HCT116 (cell line): ENCODE results near the gene TNC. TPM values are rescaled to one million over a fixed set of nuclear protein-coding genes. Genes with fewer than 3 reads are reported as not detected.

Experiments used
- ATAC-seq: fragments of 200-7000 bp; cut with Tn5 transposase; 2 replicates; pipeline ENCODE4 v1.9.1; 2020; ENCODE audit warnings: mild to moderate bottlenecking, moderate library complexity
- BruUV-seq: library from RNA; stranded (reverse); fragments of 400-500 nt; replicated peaks from 2 replicates; lab custom pipeline; 2021; lab: Mats Ljungman, UMichigan
- CTCF ChIA-PET: fragments of 300-600 bp; sonication (Branson Sonifier 250); formaldehyde crosslinking; loops from one replicate; lab custom pipeline; 2021; ENCODE audit warnings: antibody characterized with exemption; lab: Charles Lee
- POLR2A ChIA-PET: fragments of 300-600, 350-600 bp; sonication (Branson Sonifier 250); formaldehyde crosslinking; loops from one replicate; lab custom pipeline; 2021; ENCODE audit warnings: antibody characterized with exemption; lab: Charles Lee
- RAD21 ChIA-PET, 2 experiments: fragments of 300-600 bp; sonication (Branson Sonifier 250); formaldehyde crosslinking; loops; one replicate each; lab custom pipeline; 2023; ENCODE audit warnings: low total read pairs in 2 of 2; ENCODE audit not compliant: uncharacterized antibody in 2 of 2, unreplicated experiment in 2 of 2, low non-redundant PET in 1 of 2; lab: Charles Lee
- DNase-seq: peaks from one replicate; pipeline ENCODE4 v3.0.0-alpha.2; 2010; ENCODE audit warnings: low read depth, low spot score
- H2AFZ ChIP-seq: fragments of 200-600 bp; shearing (Covaris generic), sonication (generic); 2 replicates; pipeline ENCODE4 v1.6.1; 2017; ENCODE audit warnings: low read depth, mixed run types, mixed read lengths, antibody characterized with exemption, low read length; ENCODE audit not compliant: poor library complexity, severe bottlenecking
- H3K27ac ChIP-seq: 2 replicates; pipeline ENCODE4 v1.5.1; 2012; ENCODE audit warnings: low read depth, low read length
- H3K27me3 ChIP-seq: fragments of 200-600 bp; sonication (generic); 2 replicates; pipeline ENCODE4 v1.6.1; 2016; ENCODE audit warnings: mixed run types, low read length, mixed read lengths; ENCODE audit not compliant: insufficient read depth
- H3K36me3 ChIP-seq, 2 experiments: fragments of 200-500 bp in 1 of 2; fragments of 200-600 bp in 1 of 2; sonication (Bioruptor generic) in 1 of 2; sonication (generic) in 1 of 2; 2 replicates each; pipeline versions ENCODE4 v1.5.1 to v1.6.1; 2014 to 2016; ENCODE audit warnings: low read length in 2 of 2, inconsistent platforms in 1 of 2, mixed read lengths in 1 of 2, mixed run types in 1 of 2; ENCODE audit not compliant: insufficient read depth in 2 of 2, control insufficient read depth in 1 of 2
- H3K4me1 ChIP-seq, 2 experiments: fragments of 200-600 bp in 1 of 2; sonication (generic) in 1 of 2; 2 replicates each; pipeline versions ENCODE4 v1.5.1 to v1.6.1; 2012 to 2017; ENCODE audit warnings: low read length in 2 of 2, inconsistent platforms in 1 of 2, mild to moderate bottlenecking in 1 of 2, mixed read lengths in 1 of 2, mixed run types in 1 of 2, moderate library complexity in 1 of 2; ENCODE audit not compliant: insufficient read depth in 2 of 2, control insufficient read depth in 1 of 2
- H3K4me2 ChIP-seq: fragments of 200-600 bp; sonication (generic); 2 replicates; pipeline ENCODE4 v1.6.1; 2017; ENCODE audit warnings: mixed run types, low read length, mixed read lengths
- H3K4me3 ChIP-seq, 2 experiments: fragments of 200-600 bp in 1 of 2; sonication (generic) in 1 of 2; replicated peaks in 1 of 2; 2 replicates each; pipeline ENCODE4 v1.5.1; 2011 to 2016; ENCODE audit warnings: low read length in 2 of 2, control low read depth in 1 of 2, low read depth in 1 of 2, mild to moderate bottlenecking in 1 of 2, mixed read lengths in 1 of 2, mixed run types in 1 of 2
- H3K79me2 ChIP-seq: fragments of 200-600 bp; sonication (generic); 2 replicates; pipeline ENCODE4 v1.6.1; 2017; ENCODE audit warnings: mild to moderate bottlenecking, mixed run types, low read length, moderate library complexity, mixed read lengths; ENCODE audit not compliant: insufficient read depth
- H3K9ac ChIP-seq: fragments of 200-600 bp; sonication (generic); 2 replicates; pipeline ENCODE4 v1.6.1; 2016; ENCODE audit warnings: low read length, mixed read lengths
- H3K9me2 ChIP-seq: fragments of 200-600 bp; sonication (generic), shearing (Covaris generic); 2 replicates; pipeline ENCODE4 v1.6.1; 2017; ENCODE audit warnings: mixed run types, mild to moderate bottlenecking, moderate library complexity; ENCODE audit not compliant: insufficient read depth
- H3K9me3 ChIP-seq, 2 experiments: fragments of 200-500 bp in 1 of 2; fragments of 200-600 bp in 1 of 2; sonication (Bioruptor generic) in 1 of 2; sonication (generic) in 1 of 2; 2 replicates each; pipeline ENCODE4 v1.6.1; 2014 to 2017; ENCODE audit warnings: low read length in 2 of 2, mixed read lengths in 2 of 2, inconsistent platforms in 1 of 2, low read depth in 1 of 2, mild to moderate bottlenecking in 1 of 2, mixed run types in 1 of 2, moderate library complexity in 1 of 2; ENCODE audit not compliant: control insufficient read depth in 1 of 2, insufficient read depth in 1 of 2
- H4K20me1 ChIP-seq: fragments of 200-600 bp; sonication (generic), shearing (Covaris generic); 2 replicates; pipeline ENCODE4 v1.6.1; 2017; ENCODE audit warnings: mixed run types, mild to moderate bottlenecking, moderate library complexity; ENCODE audit not compliant: insufficient read depth
- ATF3 ChIP-seq: IDR thresholded peaks from 2 replicates; pipeline ENCODE4 v1.6.1; 2012
- CBX3 ChIP-seq: IDR thresholded peaks from 2 replicates; pipeline ENCODE4 v1.6.1; 2012; ENCODE audit warnings: low read depth
- CEBPB ChIP-seq: IDR thresholded peaks from 2 replicates; pipeline ENCODE4 v1.6.1; 2012; ENCODE audit warnings: low read depth
- CTCF ChIP-seq, 3 experiments: fragments of 200-600 bp in 1 of 3; sonication (generic) in 1 of 3; IDR thresholded peaks in 2 of 3; conservative IDR thresholded peaks in 1 of 3; 2 replicates each; pipeline ENCODE4 v1.5.1; 2012 to 2017; ENCODE audit warnings: low read depth in 2 of 3, low read length in 2 of 3, antibody characterized with exemption in 1 of 3, borderline replicate concordance in 1 of 3, control low read depth in 1 of 3, mild to moderate bottlenecking in 1 of 3, mixed read lengths in 1 of 3, mixed run types in 1 of 3, moderate library complexity in 1 of 3; ENCODE audit not compliant: insufficient read depth in 1 of 3
- EGR1 ChIP-seq: IDR thresholded peaks from 2 replicates; pipeline ENCODE4 v1.6.1; 2012; ENCODE audit warnings: low read depth
- ELF1 ChIP-seq: IDR thresholded peaks from 2 replicates; pipeline ENCODE4 v1.6.1; 2012; ENCODE audit warnings: low read depth, borderline replicate concordance
- EZH2 ChIP-seq: fragments of 200-600 bp; sonication (generic); IDR thresholded peaks from 2 replicates; pipeline ENCODE4 v1.6.1; 2017; ENCODE audit warnings: antibody characterized with exemption, mixed run types
- FOSL1 ChIP-seq: IDR thresholded peaks from 2 replicates; pipeline ENCODE4 v1.6.1; 2012; ENCODE audit warnings: low read depth
- MAX ChIP-seq: IDR thresholded peaks from 2 replicates; pipeline ENCODE4 v1.6.1; 2012
- POLR2A ChIP-seq: IDR thresholded peaks from 2 replicates; pipeline ENCODE4 v1.7.0; 2011; ENCODE audit warnings: borderline replicate concordance; ENCODE audit not compliant: insufficient read depth, insufficient read length; ENCODE audit errors: extremely low read depth
- POLR2AphosphoS5 ChIP-seq: IDR thresholded peaks from 2 replicates; pipeline ENCODE4 v1.6.1; 2011; ENCODE audit warnings: mild to moderate bottlenecking, low read depth, low read length, moderate library complexity
- REST ChIP-seq: IDR thresholded peaks from 2 replicates; pipeline ENCODE4 v1.6.1; 2012; ENCODE audit warnings: low read depth
- SIN3A ChIP-seq: IDR thresholded peaks from 2 replicates; pipeline ENCODE4 v1.6.1; 2012; ENCODE audit warnings: low read depth
- SRF ChIP-seq: IDR thresholded peaks from 2 replicates; pipeline ENCODE4 v1.6.1; 2012; ENCODE audit warnings: low read depth
- TCF7L2 ChIP-seq: IDR thresholded peaks from 2 replicates; pipeline ENCODE4 v1.7.0; 2011; ENCODE audit warnings: borderline replicate concordance, inconsistent platforms; ENCODE audit not compliant: insufficient read depth, insufficient read length; ENCODE audit errors: extremely low read depth
- YY1 ChIP-seq: IDR thresholded peaks from 2 replicates; pipeline ENCODE4 v1.6.1; 2011; ENCODE audit warnings: low read length, low read depth, moderate library complexity, mild to moderate bottlenecking; ENCODE audit not compliant: insufficient replicate concordance; ENCODE audit errors: extremely low read depth
- ZBTB33 ChIP-seq: IDR thresholded peaks from 2 replicates; pipeline ENCODE4 v1.6.1; 2011; ENCODE audit warnings: mild to moderate bottlenecking, low read length, moderate library complexity; ENCODE audit not compliant: insufficient replicate concordance; ENCODE audit errors: extremely low read depth
- ZNF274 ChIP-seq: fragments of 200-500 bp; sonication (Bioruptor generic); IDR thresholded peaks from 2 replicates; pipeline ENCODE4 v1.6.1; 2014; ENCODE audit warnings: mild to moderate bottlenecking, low read depth, low read length, inconsistent platforms
- intact Hi-C: fragments of 100-400 bp; cut with micrococcal nuclease; formaldehyde crosslinking; loops from 2 replicates; pipeline ENCODE4 v1.10.0; 2022
- total RNA-seq: library from RNA; stranded (reverse); gene quantifications from one replicate; pipeline ENCODE4 v1.2.1, GENCODE V29; 2021; ENCODE audit not compliant: unreplicated experiment

TNC gene
- total RNA-seq, 1 experiment from 2014 or later = 0.49 TPM

GRCh38 chr9:115121181-115121580, 3.2 kb upstream of the TNC start:
- intact Hi-C loops = no loop called here
- Histone ChIP-seq H3K4me1 (peaks cover 8 to 18% of the 10 kb centered on the region in 2 experiments; a peak in 3 of 4 replicates), H3K9me3 (no peaks in the 10 kb centered on the region), H3K9ac (no peak overlapping the region), H3K27ac (no peak overlapping the region), H3K79me2 (no peaks in the 10 kb centered on the region), H3K4me2 (no peak overlapping the region), H3K4me3 (no peak overlapping the region), H3K9me2 (no peaks in the 10 kb centered on the region), H3K36me3 (no peaks in the 10 kb centered on the region), H3K27me3 (peaks cover 62% of the 10 kb centered on the region), H2AFZ (no peak overlapping the region), H4K20me1 (no peaks in the 10 kb centered on the region)
- TF ChIP-seq FOSL1 (no peak), ELF1 (no peak), SRF (no peak), EZH2 (no peak), ZNF274 (no peak), YY1 (no peak), SIN3A (no peak), POLR2A (no peak), ZBTB33 (no peak), ATF3 (no peak), CBX3 (no peak), MAX (no peak), CTCF (IDR thresholded peaks at IDR 0.05 in 2 of 3, conservative IDR thresholded peaks at IDR 0.05 in 1 of 3; ENCODE audit: borderline replicate concordance in 1 of 3, insufficient read depth in 1 of 3, low read depth in 2 of 3, low read length in 2 of 3) (no peak), REST (no peak), CEBPB (no peak), POLR2AphosphoS5 (no peak), TCF7L2 (no peak), EGR1 (no peak)
- ChIA-PET CTCF (no interaction called here), POLR2A (no interaction called here), RAD21 (no interaction called here)
- no TSS peak for BruUV-seq
- ATAC-seq = no peak
- no peak for DNase-seq
